ENCODE results near the gene CLEC4M. TPM values are rescaled to one million over a fixed set of nuclear protein-coding genes. Genes with fewer than 3 reads are reported as not detected.

CLEC4M gene
- total and polyA plus RNA-seq, 2 donors (not counting 1 experiment from before 2014, with no cell fraction given), result not detected

DNA sequence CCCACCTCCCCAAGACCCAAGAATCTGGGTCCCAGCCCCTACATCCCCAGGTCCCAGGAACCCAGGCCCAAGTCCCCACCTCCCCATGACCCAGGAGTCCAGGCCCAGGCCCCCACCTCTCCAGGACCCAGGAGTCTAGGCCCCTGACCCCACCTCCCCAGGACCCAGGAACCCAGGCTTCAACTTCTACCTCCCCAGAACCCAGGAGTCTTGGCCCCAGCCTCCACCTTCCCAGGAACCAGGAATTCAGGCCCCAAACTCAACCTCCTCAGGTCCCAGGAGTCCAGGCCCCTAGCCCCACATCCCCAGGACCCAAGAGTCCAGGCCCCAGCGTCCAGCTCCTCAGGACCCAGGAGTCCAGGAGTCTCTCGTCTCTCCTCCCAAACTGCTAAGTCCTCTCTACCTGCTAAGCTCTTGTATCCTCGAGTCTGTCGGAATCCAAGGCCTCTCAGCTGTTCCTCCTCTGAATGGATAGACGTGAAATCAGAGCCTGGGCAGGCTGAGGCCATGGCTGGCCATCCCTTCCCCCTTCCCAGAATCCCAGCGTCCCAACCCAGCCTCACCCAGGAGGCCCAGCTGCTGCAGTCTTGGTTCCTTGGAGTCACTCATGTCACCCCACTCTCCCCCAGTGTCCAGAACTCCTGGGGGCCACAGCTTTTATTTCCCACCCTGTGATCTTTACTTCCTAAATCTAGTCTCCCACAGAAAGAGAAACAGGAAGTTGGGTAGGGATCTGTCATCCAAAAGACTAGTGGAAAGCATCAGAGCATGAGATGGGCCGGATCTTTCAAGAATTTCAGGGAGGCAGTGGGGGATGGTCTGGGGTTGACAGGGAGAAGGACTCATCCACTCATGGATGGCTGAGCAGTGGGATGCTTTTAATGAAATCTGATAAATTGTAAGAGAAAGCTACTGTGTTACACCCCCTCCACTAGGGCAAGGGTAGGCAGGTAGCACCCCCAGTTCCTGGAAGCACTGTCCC lies 15.8 kb upstream of the CLEC4M start, which contains the start of gene CD209:
Gene CD209 (minus strand): TSS at position 632 of the 982 bp plus-strand sequence. CDS start 23 bp downstream, at position 609.
- no peaks in the 10 kb centered on the region for H3K27me3 ChIP-seq (ENCODE audit: control insufficient read depth, insufficient read depth, low read length)
- TF ChIP-seq, protein P1, sequence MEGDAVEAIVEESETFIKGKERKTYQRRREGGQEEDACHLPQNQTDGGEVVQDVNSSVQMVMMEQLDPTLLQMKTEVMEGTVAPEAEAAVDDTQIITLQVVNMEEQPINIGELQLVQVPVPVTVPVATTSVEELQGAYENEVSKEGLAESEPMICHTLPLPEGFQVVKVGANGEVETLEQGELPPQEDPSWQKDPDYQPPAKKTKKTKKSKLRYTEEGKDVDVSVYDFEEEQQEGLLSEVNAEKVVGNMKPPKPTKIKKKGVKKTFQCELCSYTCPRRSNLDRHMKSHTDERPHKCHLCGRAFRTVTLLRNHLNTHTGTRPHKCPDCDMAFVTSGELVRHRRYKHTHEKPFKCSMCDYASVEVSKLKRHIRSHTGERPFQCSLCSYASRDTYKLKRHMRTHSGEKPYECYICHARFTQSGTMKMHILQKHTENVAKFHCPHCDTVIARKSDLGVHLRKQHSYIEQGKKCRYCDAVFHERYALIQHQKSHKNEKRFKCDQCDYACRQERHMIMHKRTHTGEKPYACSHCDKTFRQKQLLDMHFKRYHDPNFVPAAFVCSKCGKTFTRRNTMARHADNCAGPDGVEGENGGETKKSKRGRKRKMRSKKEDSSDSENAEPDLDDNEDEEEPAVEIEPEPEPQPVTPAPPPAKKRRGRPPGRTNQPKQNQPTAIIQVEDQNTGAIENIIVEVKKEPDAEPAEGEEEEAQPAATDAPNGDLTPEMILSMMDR (conservative IDR thresholded peaks at IDR 0.05 in 1 of 2, IDR thresholded peaks at IDR 0.05 in 1 of 2; ENCODE audit: low read depth in 1 of 2, low read length in 2 of 2), result no peak
- TF ChIP-seq EZH2 (IDR thresholded peaks at IDR 0.05; ENCODE audit: low read length, missing control alignments), result no peak
- no peak within 1 kb of the TSS for H2AFZ ChIP-seq (ENCODE audit: low read length)
- no peaks in the 10 kb centered on the region for H3K4me1 ChIP-seq (ENCODE audit: control insufficient read depth, extremely low read depth, insufficient read depth, low read length)
- H3K9ac ChIP-seq (ENCODE audit: insufficient read depth, low read length), result no peak within 1 kb of the TSS
- no peak for DNase-seq (ENCODE audit: low read depth in 2 of 2)
- H3K27ac ChIP-seq (ENCODE audit: insufficient read depth, low read length), result no peak within 1 kb of the TSS
- H3K79me2 ChIP-seq (ENCODE audit: control insufficient read depth, insufficient read depth, low read length), result no peaks in the 10 kb centered on the region
- no peak within 1 kb of the TSS for H3K4me2 ChIP-seq (ENCODE audit: extremely low read depth, insufficient read depth, low read length)
- no peaks in the 10 kb centered on the region for H3K9me3 ChIP-seq (ENCODE audit: control insufficient read depth, insufficient read depth, low read depth, low read length)
- no peak within 1 kb of the TSS for H3K4me3 ChIP-seq (replicated peaks in 1 of 4; ENCODE audit: control extremely low read depth in 1 of 4, insufficient read depth in 1 of 4, low read depth in 3 of 4, low read length in 4 of 4)
- no peaks in the 10 kb centered on the region for H3K36me3 ChIP-seq (ENCODE audit: control insufficient read depth, insufficient read depth, low read length)
- no peaks in the 10 kb centered on the region for H4K20me1 ChIP-seq (ENCODE audit: control insufficient read depth, extremely low read depth, insufficient read depth, low read length)

- TF ChIP-seq, protein P1 (conservative IDR thresholded peaks at IDR 0.05 in 1 of 2, IDR thresholded peaks at IDR 0.05 in 1 of 2; ENCODE audit: low read depth in 1 of 2, low read length in 2 of 2), result no peak
- TF ChIP-seq EZH2 (IDR thresholded peaks at IDR 0.05; ENCODE audit: low read length, missing control alignments), result no peak
- DNase-seq (ENCODE audit: low read depth in 2 of 2), result no peak
- Histone ChIP-seq H3K36me3 (ENCODE audit: control insufficient read depth, insufficient read depth, low read length) (no peaks in the 10 kb centered on the region), H3K9ac (ENCODE audit: insufficient read depth, low read length) (no peak overlapping the region), H3K4me2 (ENCODE audit: extremely low read depth, insufficient read depth, low read length) (no peak overlapping the region), H3K27me3 (ENCODE audit: control insufficient read depth, insufficient read depth, low read length) (no peaks in the 10 kb centered on the region), H3K9me3 (ENCODE audit: control insufficient read depth, insufficient read depth, low read depth, low read length) (no peaks in the 10 kb centered on the region), H3K4me3 (replicated peaks in 1 of 4; ENCODE audit: control extremely low read depth in 1 of 4, insufficient read depth in 1 of 4, low read depth in 3 of 4, low read length in 4 of 4) (no peak overlapping the region), H3K79me2 (ENCODE audit: control insufficient read depth, insufficient read depth, low read length) (no peaks in the 10 kb centered on the region), H3K27ac (ENCODE audit: insufficient read depth, low read length) (no peak overlapping the region), H4K20me1 (ENCODE audit: control insufficient read depth, extremely low read depth, insufficient read depth, low read length) (no peaks in the 10 kb centered on the region), H3K4me1 (ENCODE audit: control insufficient read depth, extremely low read depth, insufficient read depth, low read length) (no peaks in the 10 kb centered on the region), H2AFZ (ENCODE audit: low read length) (no peak overlapping the region)
Observed at GRCh38 chr19:7748171-7748570, 14.9 kb upstream of the CLEC4M start.

GRCh38 chr19:7748756-7749155 lies 14.3 kb upstream of the CLEC4M start:
- Histone ChIP-seq H2AFZ (ENCODE audit: low read length) (no peak overlapping the region), H3K4me1 (ENCODE audit: control insufficient read depth, extremely low read depth, insufficient read depth, low read length) (no peaks in the 10 kb centered on the region), H3K4me2 (ENCODE audit: extremely low read depth, insufficient read depth, low read length) (no peak overlapping the region), H3K79me2 (ENCODE audit: control insufficient read depth, insufficient read depth, low read length) (no peaks in the 10 kb centered on the region), H3K9ac (ENCODE audit: insufficient read depth, low read length) (no peak overlapping the region), H3K36me3 (ENCODE audit: control insufficient read depth, insufficient read depth, low read length) (no peaks in the 10 kb centered on the region), H3K4me3 (replicated peaks in 1 of 4; ENCODE audit: control extremely low read depth in 1 of 4, insufficient read depth in 1 of 4, low read depth in 3 of 4, low read length in 4 of 4) (no peak overlapping the region), H3K27me3 (ENCODE audit: control insufficient read depth, insufficient read depth, low read length) (no peaks in the 10 kb centered on the region), H3K27ac (ENCODE audit: insufficient read depth, low read length) (no peak overlapping the region), H4K20me1 (ENCODE audit: control insufficient read depth, extremely low read depth, insufficient read depth, low read length) (no peaks in the 10 kb centered on the region), H3K9me3 (ENCODE audit: control insufficient read depth, insufficient read depth, low read depth, low read length) (no peaks in the 10 kb centered on the region)
- no peak for DNase-seq (ENCODE audit: low read depth in 2 of 2)
- TF ChIP-seq EZH2 (IDR thresholded peaks at IDR 0.05; ENCODE audit: low read length, missing control alignments), result no peak
- TF ChIP-seq, protein P1 (conservative IDR thresholded peaks at IDR 0.05 in 1 of 2, IDR thresholded peaks at IDR 0.05 in 1 of 2; ENCODE audit: low read depth in 1 of 2, low read length in 2 of 2), result no peak
